Esophagus squamous epithelium (tissue), 4 donors: ENCODE measurements around the gene SUPT3H.
"Not testable (repeated sequence)": the region's sequence is repeated elsewhere in the genome, so short reads cannot be mapped to it uniquely, and the experiment has no call there.

ENCODE experiments used
- CTCF ChIP-seq, 6 experiments: fragments of 450-650 bp in 4 of 6; fragments of 200-600 bp in 2 of 6; sonication (generic) in 2 of 6; IDR thresholded peaks; one replicate each; pipeline ENCODE4 v1.5.1; 2016 to 2019; ENCODE audit warnings: antibody characterized with exemption in 6 of 6, mild to moderate bottlenecking in 4 of 6, moderate library complexity in 4 of 6
- POLR2A ChIP-seq, 4 donors: fragments of 450-650 bp; IDR thresholded peaks; one replicate each; pipeline ENCODE4 v1.6.1; 2017; ENCODE audit warnings: antibody characterized with exemption in 4 of 4, mild to moderate bottlenecking in 4 of 4, moderate library complexity in 3 of 4

- TF ChIP-seq CTCF, POLR2A (IDR thresholded peaks at IDR 0.05): not testable (repeated sequence)
Observed at GRCh38 chr6:45042673-45043072, 335.1 kb downstream of the SUPT3H start.
